H1 (cell line): ENCODE results near the gene MARK3. TPM values are rescaled to one million over a fixed set of nuclear protein-coding genes. Genes with fewer than 3 reads are reported as not detected.

Experiments used
- CTCF ChIA-PET: fragments of 300-600 bp; sonication (Branson Sonifier 250); formaldehyde crosslinking; loops from one replicate; lab custom pipeline; 2021; ENCODE audit not compliant: partially characterized antibody; lab: Charles Lee
- POLR2A ChIA-PET: fragments of 300-600 bp; sonication (Branson Sonifier 250); formaldehyde crosslinking; loops from one replicate; lab custom pipeline; 2021; ENCODE audit warnings: inconsistent platforms; ENCODE audit not compliant: partially characterized antibody; lab: Charles Lee
- DNase-seq, 2 experiments: peaks; one replicate each; pipeline versions ENCODE4 v3.0.0 to v3.0.0-alpha.2; 2010 to 2022; ENCODE audit warnings: low spot score in 2 of 2, low read depth in 1 of 2, mixed read lengths in 1 of 2
- FAIRE-seq: peaks from 2 replicates; lab custom pipeline; 2011; peaks lifted over from hg19 to GRCh38; lab: Jason Lieb, UNC
- H2AFZ ChIP-seq: 2 replicates; pipeline ENCODE4 v1.8.1; 2012; ENCODE audit warnings: low read length, inconsistent platforms
- H2AK5ac ChIP-seq: 2 replicates; pipeline ENCODE4 v1.6.1; 2013; ENCODE audit warnings: low read depth, low read length
- H2BK120ac ChIP-seq: replicated peaks from 2 replicates; pipeline ENCODE3; 2013; ENCODE audit warnings: low read depth, low read length, inconsistent platforms
- H2BK12ac ChIP-seq: 2 replicates; pipeline ENCODE4 v1.6.1; 2013; ENCODE audit warnings: low read depth, low read length
- H2BK15ac ChIP-seq: 2 replicates; pipeline ENCODE4 v1.6.1; 2013; ENCODE audit warnings: low read length
- H2BK20ac ChIP-seq: 2 replicates; pipeline ENCODE4 v1.6.1; 2013; ENCODE audit warnings: low read length
- H2BK5ac ChIP-seq: 2 replicates; pipeline ENCODE4 v1.6.1; 2013; ENCODE audit warnings: low read depth, low read length
- H3K14ac ChIP-seq: 2 replicates; pipeline ENCODE4 v1.6.1; 2013; ENCODE audit warnings: inconsistent platforms; ENCODE audit not compliant: insufficient read length
- H3K18ac ChIP-seq: 2 replicates; pipeline ENCODE4 v1.6.1; 2013; ENCODE audit warnings: low read length; ENCODE audit errors: extremely low read depth
- H3K23ac ChIP-seq: 2 replicates; pipeline ENCODE4 v1.6.1; 2013; ENCODE audit warnings: inconsistent platforms; ENCODE audit not compliant: insufficient read length
- H3K23me2 ChIP-seq: 2 replicates; pipeline ENCODE4 v1.6.1; 2013; ENCODE audit warnings: low read depth, low read length
- H3K27ac ChIP-seq: 2 replicates; pipeline ENCODE4 v1.6.1; 2011; ENCODE audit warnings: low read depth, low read length, inconsistent platforms
- H3K27me3 ChIP-seq, 4 experiments: replicated peaks in 1 of 4; 1 replicate in 1 of 4; 2 replicates in 3 of 4; pipeline versions ENCODE4 v1.6.1 to v1.8.1; 2011 to 2013; ENCODE audit warnings: low read length in 3 of 4, mild to moderate bottlenecking in 3 of 4, inconsistent platforms in 2 of 4, mixed read lengths in 2 of 4, moderate library complexity in 1 of 4; ENCODE audit not compliant: control insufficient read depth in 3 of 4, insufficient read depth in 3 of 4; ENCODE audit errors: extremely low read depth in 1 of 4
- H3K36me3 ChIP-seq, 4 experiments: 2 replicates each; pipeline versions ENCODE4 v1.6.1 to v1.8.1; 2011 to 2013; ENCODE audit warnings: mild to moderate bottlenecking in 4 of 4, low read length in 3 of 4, moderate library complexity in 2 of 4, control low read depth in 1 of 4, inconsistent platforms in 1 of 4; ENCODE audit not compliant: insufficient read depth in 4 of 4, control insufficient read depth in 2 of 4
- H3K4ac ChIP-seq: replicated peaks from 2 replicates; pipeline ENCODE3; 2013; ENCODE audit warnings: low read length, low read depth, mixed read lengths, inconsistent platforms; ENCODE audit not compliant: insufficient read length
- H3K4me1 ChIP-seq, 4 experiments: replicated peaks in 1 of 4; 1 replicate in 1 of 4; 2 replicates in 3 of 4; pipeline versions ENCODE4 v1.6.1 to v1.8.1; 2011 to 2013; ENCODE audit warnings: low read length in 3 of 4, inconsistent platforms in 2 of 4, mixed read lengths in 1 of 4; ENCODE audit not compliant: insufficient read depth in 4 of 4, control insufficient read depth in 3 of 4
- H3K4me2 ChIP-seq, 2 experiments: 2 replicates each; pipeline versions ENCODE4 v1.6.1 to v1.8.1; 2011 to 2013; ENCODE audit warnings: low read depth in 2 of 2, low read length in 2 of 2, control low read depth in 1 of 2, inconsistent platforms in 1 of 2, mild to moderate bottlenecking in 1 of 2; ENCODE audit not compliant: insufficient read depth in 1 of 2
- H3K4me3 ChIP-seq, 4 experiments: fragments of 200-600, 300-600 bp in 1 of 4; sonication (generic), shearing (Covaris generic), sonication (Bioruptor Twin) in 1 of 4; 2 replicates each; pipeline versions ENCODE4 v1.5.1 to v1.8.1; 2011 to 2016; ENCODE audit warnings: low read length in 4 of 4, low read depth in 3 of 4, control low read depth in 2 of 4, inconsistent platforms in 2 of 4, mild to moderate bottlenecking in 2 of 4, mixed read lengths in 1 of 4, moderate library complexity in 1 of 4; ENCODE audit not compliant: insufficient read depth in 2 of 4; ENCODE audit errors: extremely low read depth in 1 of 4
- H3K56ac ChIP-seq: replicated peaks from 2 replicates; pipeline ENCODE3; 2013; ENCODE audit warnings: low read depth, mild to moderate bottlenecking, mixed read lengths, low read length, inconsistent platforms; ENCODE audit not compliant: insufficient read length
- H3K79me1 ChIP-seq: 2 replicates; pipeline ENCODE4 v1.6.1; 2013; ENCODE audit warnings: low read depth, low read length, control low read depth
- H3K79me2 ChIP-seq, 2 experiments: 2 replicates each; pipeline versions ENCODE4 v1.6.1 to v1.8.1; 2012 to 2013; ENCODE audit warnings: low read length in 2 of 2, mild to moderate bottlenecking in 2 of 2, inconsistent platforms in 1 of 2; ENCODE audit not compliant: insufficient read depth in 2 of 2, control insufficient read depth in 1 of 2
- H3K9ac ChIP-seq, 4 experiments: replicated peaks in 1 of 4; 1 replicate in 1 of 4; 2 replicates in 3 of 4; pipeline versions ENCODE4 v1.6.1 to v1.8.1; 2011 to 2013; ENCODE audit warnings: low read depth in 3 of 4, low read length in 3 of 4, control low read depth in 2 of 4, mild to moderate bottlenecking in 2 of 4, moderate library complexity in 2 of 4, inconsistent platforms in 1 of 4; ENCODE audit errors: extremely low read depth in 1 of 4
- H3K9me3 ChIP-seq, 2 experiments: 2 replicates each; pipeline versions ENCODE4 v1.6.1 to v1.8.1; 2012 to 2013; ENCODE audit warnings: mild to moderate bottlenecking in 2 of 2, moderate library complexity in 2 of 2, control low read depth in 1 of 2, inconsistent platforms in 1 of 2, low read depth in 1 of 2, low read length in 1 of 2, mixed read lengths in 1 of 2; ENCODE audit not compliant: insufficient read depth in 2 of 2
- H4K20me1 ChIP-seq, 2 experiments: replicated peaks in 1 of 2; 2 replicates each; pipeline versions ENCODE3 to v1.8.1; 2011 to 2013; ENCODE audit warnings: inconsistent platforms in 2 of 2, low read length in 2 of 2, mild to moderate bottlenecking in 1 of 2; ENCODE audit not compliant: insufficient read depth in 2 of 2, control insufficient read depth in 1 of 2
- H4K5ac ChIP-seq: 2 replicates; pipeline ENCODE4 v1.6.1; 2013; ENCODE audit warnings: low read length, low read depth, mixed read lengths, inconsistent platforms; ENCODE audit not compliant: insufficient read length
- H4K8ac ChIP-seq: 2 replicates; pipeline ENCODE4 v1.8.0; 2013; ENCODE audit warnings: mild to moderate bottlenecking, moderate library complexity, low read length, inconsistent platforms; ENCODE audit not compliant: insufficient read depth; ENCODE audit errors: extremely low read depth
- H4K91ac ChIP-seq: replicated peaks from 2 replicates; pipeline ENCODE3; 2013; ENCODE audit warnings: low read length, mixed read lengths, inconsistent platforms; ENCODE audit not compliant: insufficient read length
- CHD1 ChIP-seq: IDR thresholded peaks from 2 replicates; pipeline ENCODE4 v1.6.1; 2012; ENCODE audit warnings: low read depth, low read length, improper control_type of control experiment
- GTF2F1 ChIP-seq: IDR thresholded peaks from 2 replicates; pipeline ENCODE4 v1.6.1; 2012; ENCODE audit warnings: low read depth, low read length, improper control_type of control experiment, borderline replicate concordance
- HDAC6 ChIP-seq: IDR thresholded peaks from one replicate; pipeline ENCODE4 v1.7.1; 2012; ENCODE audit warnings: low read depth, mild to moderate bottlenecking, inconsistent platforms, low read length, moderate library complexity
- POLR2A ChIP-seq, 2 experiments: IDR thresholded peaks; 1 replicate in 1 of 2; 2 replicates in 1 of 2; pipeline ENCODE4 v1.6.1; 2011; ENCODE audit warnings: low read depth in 2 of 2, low read length in 2 of 2, mild to moderate bottlenecking in 2 of 2; ENCODE audit errors: control extremely low read depth in 1 of 2
- POLR2AphosphoS5 ChIP-seq: IDR thresholded peaks from 2 replicates; pipeline ENCODE4 v1.6.1; 2011; ENCODE audit warnings: low read depth, low read length
- SIN3A ChIP-seq, 2 experiments: IDR thresholded peaks in 1 of 2; conservative IDR thresholded peaks in 1 of 2; 2 replicates each; pipeline ENCODE4 v1.6.1; 2011 to 2012; ENCODE audit warnings: low read length in 2 of 2, improper control_type of control experiment in 1 of 2, low read depth in 1 of 2, mild to moderate bottlenecking in 1 of 2
- USF2 ChIP-seq: IDR thresholded peaks from 2 replicates; pipeline ENCODE4 v1.6.1; 2011; ENCODE audit warnings: low read length, improper control_type of control experiment
- WGBS, 2 experiments: shearing (Covaris generic) in 1 of 2; methylation state at CpG; one replicate each; pipeline versions ENCODE4 v1.1.6 to v1.1.7; 2013 to 2015; ENCODE audit warnings: low lambda C conversion rate in 2 of 2, mixed read lengths in 2 of 2, inconsistent platforms in 1 of 2, low coverage in 1 of 2, missing lambda C conversion rate in 1 of 2; ENCODE audit not compliant: insufficient replicate concordance in 2 of 2, insufficient coverage in 1 of 2, insufficient read length in 1 of 2; ENCODE audit errors: extremely low coverage in 1 of 2, missing lambda C conversion rate in 1 of 2; 5-methylcytosine and 5-hydroxymethylcytosine counted together
- polyA plus RNA-seq, 7 experiments: library from polyadenylated mRNA; depleted of rRNA in 3 of 7; stranded (reverse) in 5 of 7; unstranded in 2 of 7; fragments of >200 nt in 5 of 7; fragments of 200-250 nt in 2 of 7; gene quantifications; 1 replicate in 5 of 7; 2 replicates in 1 of 7; 4 replicates in 1 of 7; pipeline versions ENCODE4 v1.2.1 to v1.2.3, GENCODE V29; 2011 to 2013; ENCODE audit warnings: missing spikeins in 2 of 7, mixed read lengths in 2 of 7
- total RNA-seq: library from RNA; stranded (reverse); fragmentation: NEBNext Ultra II Directional; extraction: Animal tissue kit (Norgen Biotek cat#: 25700); gene quantifications from 2 replicates; pipeline ENCODE4 v1.2.1, GENCODE V29; 2021

The MARK3 gene
- total and polyA plus RNA-seq, 2 of the 8 experiments (the other 6 are each of a cell fraction or from before 2014, with no cell fraction given), result 39.4 to 76.9 TPM

- TF ChIP-seq HDAC6, result no peak
- TF ChIP-seq USF2, result no peak
- TF ChIP-seq POLR2A (IDR thresholded peaks at IDR 0.05; ENCODE audit: control extremely low read depth in 1 of 2, low read depth in 2 of 2, low read length in 2 of 2), result peak in 1 of 2 experiments; percentile 19
- TF ChIP-seq CHD1, result no peak
- peak; percentile 37; the same call in 1 of the 2 replicates for TF ChIP-seq POLR2AphosphoS5
- TF ChIP-seq SIN3A (conservative IDR thresholded peaks at IDR 0.05 in 1 of 2, IDR thresholded peaks at IDR 0.05 in 1 of 2; ENCODE audit: low read depth in 1 of 2, low read length in 2 of 2), result no peak
- TF ChIP-seq GTF2F1, result no peak
- Histone ChIP-seq H4K8ac (no peak overlapping the region), H3K27me3 (no peaks in the 10 kb centered on the region), H3K23ac (no peak overlapping the region), H3K4me1 (peaks cover 0 to 4% (median under 1%) of the 10 kb centered on the region in 4 experiments; a peak in 2 of 7 replicates), H2AK5ac (no peak overlapping the region), H2BK20ac (no peak overlapping the region), H3K4me2 (no peak overlapping the region), H4K5ac (no peak overlapping the region), H3K79me1 (no peaks in the 10 kb centered on the region; the same call in 1 of the 2 replicates), H3K18ac (no peak overlapping the region), H2BK12ac (no peak overlapping the region), H4K91ac (no peak overlapping the region), H2BK5ac (no peak overlapping the region), H4K20me1 (peaks cover 13 to 23% of the 10 kb centered on the region in 2 experiments), H3K79me2 (peaks cover 0 to 18% of the 10 kb centered on the region in 2 experiments; a peak in 3 of 4 replicates), H3K27ac (no peak overlapping the region), H3K36me3 (peaks cover 55 to 95% (median 82%) of the 10 kb centered on the region in 4 experiments), H3K4ac (no peak overlapping the region), H2AFZ (no peak overlapping the region), H3K14ac (no peak overlapping the region), H3K56ac (no peak overlapping the region), H2BK120ac (no peak overlapping the region), H3K23me2 (no peaks in the 10 kb centered on the region), H2BK15ac (no peak overlapping the region), H3K9me3 (no peaks in the 10 kb centered on the region), H3K9ac (no peak overlapping the region), H3K4me3 (no peak overlapping the region)
- ChIA-PET CTCF (interaction anchor here (1.0 to 1.5 kb wide), 3 partner anchors 30 to 164 kb away, joined by 4 to 6 read pairs (median 4); no protein-coding TSS in a partner anchor), POLR2A (interaction anchor here (0.7 to 16.0 kb wide), 20 partner anchors 6 to 221 kb away, joined by 3 to 247 read pairs (median 5); partner anchors contain the start of gene BAG5)
- no peak for FAIRE-seq
- no peak for DNase-seq
- 95% methylated on average over 6 of the region's 6 CpGs; no CpG with 5 or more reads in 1 of the 2 experiments for WGBS, 2 experiments
Measured at GRCh38 chr14:103340480-103341212, 44.6 kb upstream of the MARK3 start.
